ENCODE results near the gene CALHM6.
"Not testable (repeated sequence)": the region's sequence is repeated elsewhere in the genome, so short reads cannot be mapped to it uniquely, and the experiment has no call there.

The CALHM6 gene

GRCh38 chr6:116482780-116483179 is 21.6 kb downstream of the CALHM6 start:
- no peak overlapping the region for H3K4me3 ChIP-seq (ENCODE audit: control insufficient read depth, low read depth, low read length)
- no peak for TF ChIP-seq CTCF (conservative IDR thresholded peaks at IDR 0.05; ENCODE audit: control insufficient read depth, insufficient read depth, low read depth, low read length)
- DNase-seq (ENCODE audit: low read depth), result no peak

- H3K4me3 ChIP-seq (ENCODE audit: control insufficient read depth, low read depth, low read length), result no peak overlapping the region
- TF ChIP-seq CTCF (conservative IDR thresholded peaks at IDR 0.05; ENCODE audit: control insufficient read depth, insufficient read depth, low read depth, low read length), result no peak
- no peak for DNase-seq (ENCODE audit: low read depth)
These were observed 22.4 kb downstream of the CALHM6 start for GRCh38 chr6:116483616-116484015.

GRCh38 chr6:116485559-116486184 is 24.5 kb downstream of the CALHM6 start:
- peak; percentile 55 for DNase-seq (ENCODE audit: low read depth)
- H3K4me3 ChIP-seq (ENCODE audit: control insufficient read depth, low read depth, low read length), result no peak overlapping the region
- TF ChIP-seq CTCF (conservative IDR thresholded peaks at IDR 0.05; ENCODE audit: control insufficient read depth, insufficient read depth, low read depth, low read length), result no peak

- H3K4me3 ChIP-seq (ENCODE audit: control insufficient read depth, low read depth, low read length), result no peak overlapping the region
- TF ChIP-seq CTCF (conservative IDR thresholded peaks at IDR 0.05; ENCODE audit: control insufficient read depth, insufficient read depth, low read depth, low read length), result no peak
- DNase-seq (ENCODE audit: low read depth), result no peak
These were observed 30.6 kb downstream of the CALHM6 start for GRCh38 chr6:116491610-116492330.

GRCh38 chr6:116492331-116493067 is 31.3 kb downstream of the CALHM6 start:
- no peak for DNase-seq (ENCODE audit: low read depth)
- no peak overlapping the region for H3K4me3 ChIP-seq (ENCODE audit: control insufficient read depth, low read depth, low read length)
- TF ChIP-seq CTCF (conservative IDR thresholded peaks at IDR 0.05; ENCODE audit: control insufficient read depth, insufficient read depth, low read depth, low read length), result no peak

- DNase-seq (ENCODE audit: low read depth); H3K4me3 ChIP-seq (ENCODE audit: control insufficient read depth, low read depth, low read length): not testable (repeated sequence)
These were observed 34.0 kb downstream of the CALHM6 start for GRCh38 chr6:116495161-116495560.

- no peak for DNase-seq (ENCODE audit: low read depth)
- no peak for TF ChIP-seq CTCF (conservative IDR thresholded peaks at IDR 0.05; ENCODE audit: control insufficient read depth, insufficient read depth, low read depth, low read length)
- no peak overlapping the region for H3K4me3 ChIP-seq (ENCODE audit: control insufficient read depth, low read depth, low read length)
These were observed 36.0 kb downstream of the CALHM6 start for GRCh38 chr6:116497113-116497676.

All from fibroblast of mammary gland (primary cell).